ENCODE measurements around the gene FKTN.

- TF ChIP-seq POLR2A (IDR thresholded peaks at IDR 0.05; ENCODE audit: extremely low read depth, insufficient read length) (no peak), CTCF (IDR thresholded peaks at IDR 0.05; ENCODE audit: low read depth, low read length) (no peak), MAX (IDR thresholded peaks at IDR 0.05; ENCODE audit: low read depth, low read length) (no peak)
Observed at GRCh38 chr9:105686936-105687335, 129.0 kb downstream of the FKTN start.
